Psoas muscle (tissue), 8 donors: ENCODE data around the gene KIAA0753. TPM values are rescaled to one million over a fixed set of nuclear protein-coding genes. Genes with fewer than 3 reads are reported as not detected.

Experiments used
- ATAC-seq, 4 donors: fragments of 200-7000 bp; cut with Tn5 transposase; one replicate each; pipeline ENCODE4 v1.9.1; 2020; ENCODE audit warnings: moderate library complexity in 3 of 4, mild to moderate bottlenecking in 2 of 4
- DNase-seq, 2 donors: peaks; one replicate each; pipeline ENCODE4 v3.0.0-alpha.2; 2020
- H3K27ac ChIP-seq: fragments of 200-600 bp; one replicate; pipeline ENCODE4 v1.8.0; 2022
- H3K27me3 ChIP-seq, 3 donors: fragments of 200-600 bp in 1 of 3; one replicate each; pipeline versions ENCODE4 v1.6.1 to v1.8.0; 2013 to 2022; ENCODE audit warnings: low read length in 2 of 3, mild to moderate bottlenecking in 2 of 3, moderate library complexity in 1 of 3; ENCODE audit not compliant: insufficient read depth in 3 of 3
- H3K36me3 ChIP-seq, 2 donors: fragments of 200-600 bp in 1 of 2; one replicate each; pipeline versions ENCODE4 v1.6.1 to v1.8.0; 2013 to 2022; ENCODE audit warnings: low read depth in 1 of 2, mild to moderate bottlenecking in 1 of 2, moderate library complexity in 1 of 2; ENCODE audit not compliant: insufficient read depth in 1 of 2
- H3K4me1 ChIP-seq: fragments of 200-600 bp; one replicate; pipeline ENCODE4 v1.8.0; 2022
- H3K4me3 ChIP-seq: fragments of 200-600 bp; one replicate; pipeline ENCODE4 v1.8.0; 2022; ENCODE audit warnings: mild to moderate bottlenecking
- H3K9me3 ChIP-seq: fragments of 200-600 bp; one replicate; pipeline ENCODE4 v1.8.0; 2022
- WGBS, 3 donors: extraction: QIAGEN DNeasy Blood & Tissue Kit; methylation state at CpG; one replicate each; pipeline versions ENCODE4 v1.1.6 to v1.1.7; 2013; 5-methylcytosine and 5-hydroxymethylcytosine counted together
- intact Hi-C, 2 donors: fragments of 100-400 bp; cut with DNase I; formaldehyde crosslinking; loops; one replicate each; pipeline versions ENCODE4 v1.11.0 to v1.14.2; 2022
- polyA plus RNA-seq, 3 donors: library from polyadenylated mRNA; stranded (reverse); fragments of 200-250 nt; gene quantifications; one replicate each; pipeline ENCODE4 v1.2.3, GENCODE V29; 2013
- total RNA-seq, 4 donors: library from RNA; stranded (reverse); fragmentation: NEBNext Ultra II Directional in 2 of 4; extraction: Animal tissue kit (Norgen Biotek cat#: 25700) in 2 of 4; gene quantifications; one replicate each; pipeline versions ENCODE4 v1.2.1 to v1.2.4, GENCODE V29; 2021 to 2023
- TF ChIP-seq, protein P1 (sequence below): fragments of 200-600 bp; IDR thresholded peaks from one replicate; pipeline ENCODE4 v1.8.0; 2022; ENCODE audit warnings: antibody characterized with exemption
- donor health status: healthy with polysubstance abuse.
- donor health status: DM: no; HTN: no; CAD: no; lungs with moderate emphysema.
- donor health status: Bipolar disorder and iron deficiency.
- donor health status: healthy.
- donor health status: DM: yes; HTN: yes; CAD: no.
- donor health status: DM: no; HTN: no; CAD: no.
- donor health status: DM: no; HTN: no; CAD: no.
- donor health status: DM: yes; HTN: yes; CAD: no.

KIAA0753 gene
- total and polyA plus RNA-seq, 7 donors, result 2.4 to 4.7 (median 3.0) TPM

DNA sequence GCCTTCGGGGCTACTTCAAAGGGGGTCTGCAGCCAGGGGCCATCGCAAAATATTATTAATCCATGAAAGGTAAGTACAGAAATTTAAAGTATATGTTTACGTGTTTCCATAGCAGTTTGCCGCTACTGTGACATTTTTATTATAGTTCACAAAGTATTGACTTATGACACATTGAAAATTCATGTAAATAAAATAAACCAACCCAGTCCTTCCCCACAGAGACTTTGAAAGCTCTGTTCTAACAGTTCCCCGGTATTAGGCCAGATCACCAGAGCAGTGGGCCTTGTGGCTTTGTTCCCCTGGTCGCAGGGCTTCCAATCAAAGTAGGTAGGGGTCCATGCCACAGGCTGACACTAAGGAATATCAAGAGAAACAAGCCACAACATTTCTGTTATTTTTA lies 13.9 kb downstream of the KIAA0753 start:
- WGBS, 3 donors, result 81 to 92% (median 86%) methylated on average over 6 of the region's 6 CpGs
- Histone ChIP-seq H3K36me3 (peaks cover 2 to 79% of the 10 kb centered on the region in 2 donors), H3K4me1 (no peaks in the 10 kb centered on the region), H3K27ac (no peak overlapping the region), H3K27me3 (no peaks in the 10 kb centered on the region), H3K9me3 (no peaks in the 10 kb centered on the region), H3K4me3 (no peak overlapping the region)
- no peak for DNase-seq
- TF ChIP-seq, protein P1, sequence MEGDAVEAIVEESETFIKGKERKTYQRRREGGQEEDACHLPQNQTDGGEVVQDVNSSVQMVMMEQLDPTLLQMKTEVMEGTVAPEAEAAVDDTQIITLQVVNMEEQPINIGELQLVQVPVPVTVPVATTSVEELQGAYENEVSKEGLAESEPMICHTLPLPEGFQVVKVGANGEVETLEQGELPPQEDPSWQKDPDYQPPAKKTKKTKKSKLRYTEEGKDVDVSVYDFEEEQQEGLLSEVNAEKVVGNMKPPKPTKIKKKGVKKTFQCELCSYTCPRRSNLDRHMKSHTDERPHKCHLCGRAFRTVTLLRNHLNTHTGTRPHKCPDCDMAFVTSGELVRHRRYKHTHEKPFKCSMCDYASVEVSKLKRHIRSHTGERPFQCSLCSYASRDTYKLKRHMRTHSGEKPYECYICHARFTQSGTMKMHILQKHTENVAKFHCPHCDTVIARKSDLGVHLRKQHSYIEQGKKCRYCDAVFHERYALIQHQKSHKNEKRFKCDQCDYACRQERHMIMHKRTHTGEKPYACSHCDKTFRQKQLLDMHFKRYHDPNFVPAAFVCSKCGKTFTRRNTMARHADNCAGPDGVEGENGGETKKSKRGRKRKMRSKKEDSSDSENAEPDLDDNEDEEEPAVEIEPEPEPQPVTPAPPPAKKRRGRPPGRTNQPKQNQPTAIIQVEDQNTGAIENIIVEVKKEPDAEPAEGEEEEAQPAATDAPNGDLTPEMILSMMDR, result no peak
- ATAC-seq, result no peak
- intact Hi-C loops, result no loop called here

DNA sequence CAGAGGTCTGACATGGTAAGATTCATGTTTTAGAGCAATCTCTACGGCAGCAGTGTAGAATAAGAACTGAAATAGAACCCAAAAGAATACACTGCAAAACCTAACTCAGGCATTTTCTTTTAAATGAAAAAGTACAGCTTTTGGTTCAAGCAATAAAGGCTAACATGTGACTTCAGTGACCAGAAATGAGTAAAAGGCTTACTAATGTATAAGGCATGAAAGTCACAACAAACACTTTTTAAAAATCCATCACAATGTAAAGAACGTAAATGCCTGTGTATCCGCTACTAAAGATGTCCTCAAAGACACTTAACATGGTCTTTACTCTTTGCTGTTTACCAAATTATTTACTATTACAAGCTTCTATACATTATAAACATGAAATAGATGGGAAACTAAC lies 16.6 kb downstream of the KIAA0753 start:
- ATAC-seq (no peak), DNase-seq (no peak)
- Histone ChIP-seq H3K27me3 (no peaks in the 10 kb centered on the region), H3K36me3 (peaks cover 2 to 82% of the 10 kb centered on the region in 2 donors), H3K4me1 (no peaks in the 10 kb centered on the region), H3K27ac (no peak overlapping the region), H3K9me3 (no peaks in the 10 kb centered on the region), H3K4me3 (no peak overlapping the region)
- intact Hi-C loops, result no loop called here
- WGBS, 3 donors, result 97 to 99% (median 97%) methylated on average over 3 of the region's 3 CpGs
- TF ChIP-seq, protein P1, result no peak

DNA sequence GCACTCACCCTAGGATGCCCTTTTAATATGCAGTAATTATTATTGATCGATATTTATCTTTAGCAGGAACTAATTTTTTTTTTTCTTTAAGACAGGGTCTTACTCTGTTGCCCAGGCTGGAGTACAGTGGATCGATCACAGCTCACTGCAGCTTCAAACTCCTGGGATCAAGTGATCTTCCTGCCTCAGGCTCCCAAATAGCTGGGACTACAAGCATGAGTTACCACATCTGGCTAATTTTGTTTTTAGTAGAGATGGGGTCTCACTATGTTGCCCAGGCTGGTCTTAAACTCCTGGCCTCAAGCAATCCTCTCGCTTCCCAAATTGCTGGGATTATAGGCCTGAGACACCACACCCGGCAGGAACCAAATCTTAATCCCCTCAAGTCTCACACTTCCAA lies 29.3 kb downstream of the KIAA0753 start:
- H3K9me3 ChIP-seq, result no peaks in the 10 kb centered on the region
- WGBS, 3 donors, result 94 to 95% (median 95%) methylated on average over 4 of the region's 4 CpGs

DNA sequence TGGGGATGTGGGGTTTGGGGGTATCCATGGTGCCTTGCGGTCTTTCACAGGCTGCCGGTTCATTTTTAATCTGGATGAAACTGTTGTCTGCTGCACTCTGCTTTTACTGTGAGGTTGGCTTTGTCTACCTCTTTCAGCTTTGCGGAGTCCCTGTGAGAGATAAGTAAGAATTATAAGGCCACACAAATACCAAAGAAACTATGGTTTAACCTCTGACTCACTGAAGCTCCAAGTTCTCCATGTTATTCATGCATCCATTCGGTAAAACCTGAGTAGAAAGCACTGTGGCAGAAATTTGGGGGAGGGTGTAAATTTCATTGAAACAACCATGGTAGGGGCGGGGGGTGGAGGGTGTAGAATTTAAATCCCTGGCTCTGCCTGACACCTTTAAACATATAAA lies 30.5 kb downstream of the KIAA0753 start:
- peaks cover 6 to 83% of the 10 kb centered on the region in 2 donors for H3K36me3 ChIP-seq
- 96 to 99% (median 96%) methylated on average over 5 of the region's 5 CpGs for WGBS, 3 donors
- TF ChIP-seq, protein P1, result no peak
- intact Hi-C loops, result no loop called here
- H3K4me3 ChIP-seq, result no peak overlapping the region
- no peaks in the 10 kb centered on the region for H3K9me3 ChIP-seq
- H3K27me3 ChIP-seq, result no peaks in the 10 kb centered on the region
- H3K27ac ChIP-seq, result no peak overlapping the region
- no peak for ATAC-seq
- no peak for DNase-seq
- no peaks in the 10 kb centered on the region for H3K4me1 ChIP-seq

More for the DNA sequence above, 29.3 kb downstream of the KIAA0753 start:
- no peak for ATAC-seq
- H3K27ac ChIP-seq, result no peak overlapping the region
- TF ChIP-seq, protein P1, result no peak
- H3K36me3 ChIP-seq, result peaks cover 3 to 71% of the 10 kb centered on the region in 2 donors
- intact Hi-C loops, result no loop called here
- no peak for DNase-seq
- H3K27me3 ChIP-seq, result no peaks in the 10 kb centered on the region
- no peaks in the 10 kb centered on the region for H3K4me1 ChIP-seq
- H3K4me3 ChIP-seq, result no peak overlapping the region

DNA sequence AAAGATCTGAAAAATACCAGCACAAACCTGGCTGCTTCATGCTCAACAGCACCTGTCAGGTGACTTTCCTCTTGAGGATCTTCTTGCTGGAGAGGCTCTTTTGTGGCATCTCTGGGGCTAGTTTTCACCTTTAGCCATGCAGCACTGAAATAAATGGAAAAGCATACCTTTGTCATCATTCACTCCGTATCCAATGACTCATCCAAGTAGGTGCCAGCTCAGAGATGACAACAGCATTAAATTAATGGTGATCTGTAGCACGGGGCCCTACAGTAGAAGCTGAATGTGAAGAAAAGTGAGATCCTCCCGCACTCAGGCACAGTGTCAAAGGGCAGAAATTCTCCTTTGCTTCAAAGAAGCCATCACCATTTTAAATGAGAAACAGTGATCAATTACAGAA lies 32.2 kb downstream of the KIAA0753 start:
- no peaks in the 10 kb centered on the region for H3K4me1 ChIP-seq
- H3K36me3 ChIP-seq, result peaks cover 6 to 85% of the 10 kb centered on the region in 2 donors
- intact Hi-C loops, result no loop called here
- no peak overlapping the region for H3K27ac ChIP-seq
- WGBS, 3 donors, result 79 to 91% (median 86%) methylated on average over 3 of the region's 3 CpGs
- ATAC-seq (no peak), DNase-seq (no peak)
- H3K4me3 ChIP-seq, result no peak overlapping the region
- H3K27me3 ChIP-seq, result no peaks in the 10 kb centered on the region
- TF ChIP-seq, protein P1, result no peak
- no peaks in the 10 kb centered on the region for H3K9me3 ChIP-seq
